Skin epidermis (tissue), 12 donors: Measurements from ENCODE around the gene PLET1.

Source experiments
- H3K27ac ChIP-seq, 21 experiments: fragments of 200-600 bp; sonication (generic) in 11 of 21; one replicate each; pipeline ENCODE4 v1.5.0; 2020; ENCODE audit warnings: mild to moderate bottlenecking in 3 of 21, inconsistent platforms in 2 of 21, moderate library complexity in 2 of 21
- H3K4me3 ChIP-seq, 7 experiments: fragments of 200-600 bp; sonication (generic) in 2 of 7; one replicate each; pipeline ENCODE4 v1.5.0; 2020; ENCODE audit warnings: inconsistent platforms in 2 of 7, mild to moderate bottlenecking in 2 of 7, moderate library complexity in 1 of 7

The PLET1 gene, protein sequence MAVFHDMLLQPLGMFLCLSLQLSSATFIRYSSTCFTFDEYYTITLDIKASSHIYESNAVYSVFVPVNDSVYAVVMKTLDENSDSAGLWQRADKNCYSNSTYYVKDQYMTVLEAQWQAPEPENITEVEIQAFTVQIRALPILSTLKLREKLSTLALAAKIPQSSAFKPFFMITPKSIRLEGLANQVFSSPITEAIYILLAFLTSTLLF

DNA sequence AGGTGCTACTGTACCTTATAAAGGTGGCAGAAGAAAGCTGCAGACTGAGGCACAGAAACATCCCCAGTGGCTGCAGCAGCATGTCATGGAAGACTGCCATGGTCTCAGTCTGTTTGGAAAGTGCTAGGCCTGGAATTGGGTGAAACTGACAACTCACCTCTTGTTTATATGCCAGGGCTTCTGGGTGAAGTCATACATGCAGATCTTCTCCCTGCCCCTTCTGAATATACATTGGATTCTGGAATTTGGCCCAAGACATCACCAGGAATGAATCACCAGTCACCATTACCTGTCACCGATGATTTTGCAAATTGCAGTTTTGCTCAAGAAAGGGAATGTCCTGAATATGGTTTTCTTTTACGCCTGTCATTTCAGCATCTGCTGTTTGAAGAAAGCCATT lies at the start of gene PLET1:
TSS of gene PLET1 (minus strand) at position 371 of the 400 bp plus-strand sequence. CDS start at position 100, 271 bp downstream.
- Histone ChIP-seq H3K27ac (no peak within 1 kb of the TSS), H3K4me3 (no peak within 1 kb of the TSS)

DNA sequence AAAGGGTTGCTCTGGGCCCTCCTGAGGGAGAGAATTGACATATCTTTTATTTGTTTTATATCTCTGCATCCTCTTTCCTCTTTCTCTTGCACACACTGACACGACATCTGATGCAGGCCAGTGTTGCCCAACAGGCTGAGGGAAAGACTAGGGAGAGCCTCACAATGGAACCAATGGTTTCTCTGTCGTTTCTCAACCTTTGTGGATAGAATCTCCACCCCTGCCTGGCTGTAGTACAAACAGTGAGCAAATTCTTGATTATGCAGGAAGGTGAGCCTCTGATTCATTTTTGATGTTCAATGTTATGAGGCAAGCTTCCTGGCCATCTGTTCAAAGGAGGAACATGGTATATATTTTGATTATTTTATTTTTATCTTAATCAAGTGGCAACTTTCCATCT lies 49.8 kb upstream of the PLET1 start:
- Histone ChIP-seq H3K27ac (no peak overlapping the region), H3K4me3 (no peak overlapping the region)

DNA sequence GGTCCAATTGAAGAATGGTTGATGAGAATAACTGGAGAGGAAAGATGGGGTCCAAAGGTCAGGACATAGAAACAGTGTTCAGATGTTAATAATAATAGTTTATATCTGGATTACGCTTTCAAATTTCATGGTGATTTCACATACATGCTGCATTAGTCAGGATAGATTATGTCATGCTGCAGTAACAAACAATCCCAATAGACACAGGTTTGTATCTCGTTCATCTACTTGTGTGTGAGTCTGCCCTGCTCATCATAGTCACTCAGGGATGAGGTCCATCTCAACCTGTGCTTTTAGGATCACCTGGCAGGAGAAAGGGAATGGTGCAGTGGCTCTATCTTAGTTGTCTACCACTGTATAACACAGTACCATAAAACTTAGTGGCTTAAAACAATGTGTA lies 48.0 kb upstream of the PLET1 start:
- no peak overlapping the region for H3K4me3 ChIP-seq

DNA sequence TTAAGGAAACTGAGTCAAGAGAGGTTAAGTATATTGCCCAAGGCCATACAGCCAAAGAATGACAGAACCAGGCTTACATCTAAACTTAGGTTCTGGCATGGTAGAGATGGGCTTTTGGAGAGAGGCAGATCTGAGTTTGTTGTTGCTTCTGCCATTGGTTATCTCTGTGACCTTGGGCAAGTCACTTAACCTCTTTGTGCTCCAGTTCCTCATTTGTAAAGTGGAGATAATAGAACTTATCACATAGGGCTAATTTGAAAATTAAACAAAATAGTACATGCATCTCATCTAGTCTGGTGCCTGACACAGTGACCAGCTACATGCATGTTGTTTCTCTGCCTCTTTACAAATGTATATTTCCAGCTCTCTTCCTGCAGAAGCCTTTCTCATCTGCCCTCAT lies 47.0 kb upstream of the PLET1 start:
- H3K4me3 ChIP-seq = no peak overlapping the region
- no peak overlapping the region for H3K27ac ChIP-seq

More for the DNA sequence above, 48.0 kb upstream of the PLET1 start:
- H3K27ac ChIP-seq = no peak overlapping the region

DNA sequence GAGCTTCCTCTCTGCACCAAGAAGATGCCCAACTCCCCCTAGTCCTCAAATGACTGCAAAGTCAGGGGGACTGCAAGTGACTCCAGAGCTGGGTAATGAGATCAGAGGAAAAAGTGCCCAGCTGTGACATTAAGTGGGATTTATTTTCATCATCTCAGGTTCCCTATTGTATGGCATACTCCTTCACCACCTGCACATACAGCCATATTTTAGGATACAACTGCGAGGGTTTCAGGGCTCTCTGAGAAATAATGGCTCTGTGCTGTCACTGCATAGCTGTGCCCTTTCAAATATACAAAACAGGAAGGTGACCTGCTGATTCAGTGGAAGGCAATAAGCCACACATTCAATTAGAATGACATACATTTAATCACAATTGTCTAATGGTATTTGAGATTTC lies 45.6 kb upstream of the PLET1 start:
- no peak overlapping the region for H3K4me3 ChIP-seq
- H3K27ac ChIP-seq = no peak overlapping the region

DNA sequence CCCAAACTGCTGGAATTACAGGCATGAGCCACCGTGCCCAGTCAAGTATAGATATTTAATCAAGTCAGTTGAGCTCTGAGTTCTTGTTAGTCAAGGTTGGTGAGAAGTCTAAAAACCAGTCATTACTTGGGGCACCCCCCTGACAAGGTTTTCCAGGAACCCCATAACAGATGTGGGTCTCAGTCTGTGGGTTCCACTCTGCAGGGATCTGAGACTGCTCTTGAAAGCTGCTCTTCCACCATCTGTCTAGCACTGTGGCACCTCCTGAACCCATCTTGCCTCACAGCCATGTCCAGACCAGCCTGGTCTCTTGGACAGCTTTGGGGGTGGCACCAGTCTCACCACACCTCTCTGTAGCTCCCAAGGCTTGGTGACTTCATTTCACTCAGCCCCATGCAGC lies 44.3 kb upstream of the PLET1 start:
- no peak overlapping the region for H3K4me3 ChIP-seq
- H3K27ac ChIP-seq = no peak overlapping the region

DNA sequence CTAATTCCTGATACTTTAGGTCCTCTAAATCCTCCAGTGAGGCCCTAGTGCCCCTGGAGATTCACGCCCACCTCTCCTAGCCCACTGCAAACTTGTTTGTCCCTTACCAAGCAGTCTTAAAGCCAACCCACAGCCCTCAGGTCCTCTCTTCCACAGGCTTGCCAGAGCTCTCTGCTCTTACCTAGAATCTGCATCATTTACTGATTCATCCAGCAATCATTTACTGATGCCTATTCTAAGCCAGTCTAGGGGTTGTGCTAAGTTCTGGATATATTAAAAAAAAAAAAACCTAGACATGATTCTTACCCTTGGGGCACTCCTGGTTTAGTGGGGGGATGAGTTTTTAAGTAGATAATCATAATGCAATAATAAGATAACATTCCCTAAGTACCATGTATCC lies 43.0 kb upstream of the PLET1 start:
- Histone ChIP-seq H3K4me3 (no peak overlapping the region), H3K27ac (no peak overlapping the region)

DNA sequence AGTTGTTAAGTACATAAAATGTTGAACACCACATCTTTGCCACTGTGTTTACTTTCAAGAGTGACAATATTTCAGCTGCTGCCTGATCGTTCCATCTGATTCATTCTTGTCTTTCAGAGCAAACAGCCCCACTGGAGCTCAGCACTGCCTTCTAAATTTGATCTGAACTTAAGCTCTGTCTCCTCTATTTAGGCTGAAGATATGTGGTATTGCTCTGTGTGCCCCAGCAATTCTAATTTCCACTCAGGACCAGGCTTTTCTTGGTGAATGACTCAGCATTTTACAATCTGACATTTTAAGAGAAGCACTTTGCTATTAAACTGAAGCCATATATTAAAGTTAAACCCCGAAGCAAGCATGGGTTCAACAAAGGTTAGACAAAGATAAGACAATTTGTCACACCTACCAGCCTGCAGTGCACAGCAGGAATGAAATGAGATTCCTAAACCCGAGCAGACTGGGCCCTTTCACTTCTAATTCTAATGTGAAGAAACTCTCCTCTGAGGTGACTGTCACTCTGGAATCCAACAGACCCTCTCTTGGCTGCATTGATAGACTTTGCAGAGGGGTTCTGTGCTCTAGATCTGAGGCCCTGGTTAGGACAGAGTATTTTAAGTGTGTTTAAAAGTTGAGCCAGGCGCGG lies 41.7 kb upstream of the PLET1 start:
- Histone ChIP-seq H3K27ac (no peak overlapping the region), H3K4me3 (no peak overlapping the region)

DNA sequence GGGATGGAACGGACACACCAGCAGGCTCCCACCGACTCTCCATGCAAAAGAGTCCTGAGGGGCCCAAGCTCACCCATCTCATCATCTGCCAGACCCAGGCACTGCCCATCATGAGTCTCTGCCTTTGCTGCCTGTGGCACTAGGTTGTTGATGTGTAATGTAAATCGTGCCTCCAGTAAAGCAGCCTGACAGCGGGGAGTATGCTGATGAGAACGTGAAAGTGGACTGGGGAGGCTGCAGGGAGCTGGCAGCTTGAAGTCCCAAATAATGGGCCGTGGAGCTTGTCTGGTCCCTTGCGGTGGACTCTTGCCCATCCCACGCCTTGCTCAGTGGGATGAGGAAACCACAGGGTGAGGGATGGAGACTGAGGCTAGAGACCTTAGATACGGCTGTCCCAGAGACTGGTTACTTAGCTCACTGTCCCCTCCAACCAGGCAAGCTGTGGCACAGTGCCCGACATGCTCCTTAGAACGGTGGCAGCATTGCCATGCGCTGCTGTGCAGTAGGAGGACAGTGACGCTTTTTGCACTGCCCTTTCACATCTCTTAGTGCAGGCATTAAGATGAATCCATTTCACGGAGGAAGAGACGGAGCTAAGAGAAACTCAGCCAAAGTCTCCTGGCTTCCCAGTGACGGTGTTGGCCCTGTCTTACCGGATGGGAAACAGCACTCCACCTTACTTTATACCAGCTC lies 39.6 kb upstream of the PLET1 start:
- no peak overlapping the region for H3K27ac ChIP-seq
- no peak overlapping the region for H3K4me3 ChIP-seq

DNA sequence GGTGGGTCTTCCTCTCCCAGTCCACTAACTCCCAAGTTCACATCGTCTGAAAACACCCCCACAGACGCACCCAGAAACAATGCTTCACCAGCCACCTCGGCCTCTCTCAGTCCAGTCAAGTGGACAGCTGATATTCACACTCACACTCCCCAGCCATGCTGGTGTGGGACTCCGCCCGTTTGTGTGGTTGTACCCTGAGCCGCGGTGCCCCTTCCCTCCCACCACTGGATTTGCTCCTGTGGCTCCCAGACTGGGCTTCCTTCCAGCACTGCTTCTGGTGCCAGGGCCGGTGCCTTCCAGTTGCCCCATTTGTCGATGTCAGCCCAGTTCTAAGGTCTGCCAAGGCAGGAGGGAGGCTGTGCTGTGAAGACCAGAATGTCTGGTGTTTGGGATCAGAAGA lies 37.9 kb upstream of the PLET1 start:
- Histone ChIP-seq H3K27ac (no peak overlapping the region), H3K4me3 (no peak overlapping the region)

DNA sequence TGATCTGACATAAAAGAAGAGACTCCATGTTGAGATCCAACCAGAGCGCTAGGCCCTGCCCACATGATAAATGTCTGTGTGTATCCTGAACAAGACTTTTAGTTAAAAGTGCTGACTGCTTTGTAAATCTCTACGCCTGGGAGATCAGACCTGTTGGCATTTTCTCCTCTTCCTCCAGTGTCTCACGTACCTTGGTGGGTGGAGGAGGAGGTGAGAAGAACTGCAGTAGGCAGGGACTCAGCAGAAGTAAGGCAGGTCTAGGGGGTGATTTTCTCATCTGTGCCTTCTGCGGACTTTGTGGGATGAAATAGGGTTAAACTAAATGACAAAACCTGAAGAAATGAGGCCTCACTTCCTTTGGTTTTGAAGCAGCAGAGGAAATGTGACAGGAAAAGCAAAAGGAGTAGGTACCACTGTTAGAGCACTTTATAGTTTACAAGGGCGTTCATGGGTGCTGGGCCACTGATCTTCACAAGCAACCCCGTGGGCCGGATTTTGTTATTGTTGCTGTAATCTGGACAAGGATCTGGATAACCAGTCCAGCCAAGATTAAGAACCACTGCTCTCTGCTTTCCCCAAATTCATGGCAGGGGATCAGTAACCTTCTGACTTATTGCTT lies 36.7 kb upstream of the PLET1 start:
- Histone ChIP-seq H3K4me3 (no peak overlapping the region), H3K27ac (no peak overlapping the region)

DNA sequence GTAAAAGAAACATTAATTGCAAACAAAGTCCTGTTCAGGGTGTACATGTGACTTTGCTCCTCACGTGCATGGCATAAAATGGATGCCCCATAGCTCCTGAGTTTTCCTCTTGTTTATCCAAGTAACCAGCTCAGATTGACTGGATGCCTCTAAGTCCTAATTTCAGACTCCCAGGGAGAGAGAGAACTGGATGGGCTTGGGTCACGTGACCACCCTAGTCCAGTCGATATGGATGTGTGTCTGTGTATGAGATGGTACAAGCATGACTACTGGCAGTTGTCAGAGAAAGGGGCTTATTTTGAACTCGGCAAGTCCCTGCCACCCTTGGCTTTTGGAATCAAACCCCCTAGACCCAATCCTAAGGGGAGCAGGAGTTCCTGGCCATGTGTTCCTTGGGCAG lies 35.4 kb upstream of the PLET1 start:
- Histone ChIP-seq H3K27ac (no peak overlapping the region), H3K4me3 (no peak overlapping the region)

DNA sequence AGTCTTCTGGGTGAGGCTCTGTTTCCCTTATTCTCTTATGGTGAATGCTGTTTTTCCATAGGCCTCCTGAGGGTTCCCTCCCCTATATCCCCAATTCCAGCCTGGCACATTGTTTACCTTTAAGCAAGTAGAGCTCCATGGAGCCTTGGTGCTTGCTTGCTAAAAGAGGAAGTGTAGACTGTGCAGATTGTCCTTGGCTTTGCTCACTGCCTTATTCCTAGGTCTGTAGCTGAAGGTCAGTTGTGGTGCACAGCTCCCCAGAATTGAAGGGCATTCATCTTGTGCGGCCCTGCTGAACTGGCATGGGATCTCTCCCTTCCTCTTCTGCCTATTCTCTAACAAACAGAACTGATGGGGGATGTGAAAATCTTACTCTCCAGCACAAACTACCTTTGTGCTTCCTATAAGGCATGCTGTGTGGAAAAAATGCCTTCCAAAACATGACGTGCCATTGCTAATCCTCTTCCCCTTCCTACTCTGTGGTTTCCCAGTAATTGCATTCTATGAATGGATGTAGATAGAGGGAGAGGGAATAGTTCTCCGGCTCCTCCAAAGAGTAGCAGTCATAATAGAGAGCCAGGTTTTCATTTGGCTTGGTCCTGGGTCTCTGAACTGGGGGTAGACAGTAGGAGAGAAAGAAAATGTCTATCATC lies 34.2 kb upstream of the PLET1 start:
- Histone ChIP-seq H3K27ac (no peak overlapping the region), H3K4me3 (no peak overlapping the region)

DNA sequence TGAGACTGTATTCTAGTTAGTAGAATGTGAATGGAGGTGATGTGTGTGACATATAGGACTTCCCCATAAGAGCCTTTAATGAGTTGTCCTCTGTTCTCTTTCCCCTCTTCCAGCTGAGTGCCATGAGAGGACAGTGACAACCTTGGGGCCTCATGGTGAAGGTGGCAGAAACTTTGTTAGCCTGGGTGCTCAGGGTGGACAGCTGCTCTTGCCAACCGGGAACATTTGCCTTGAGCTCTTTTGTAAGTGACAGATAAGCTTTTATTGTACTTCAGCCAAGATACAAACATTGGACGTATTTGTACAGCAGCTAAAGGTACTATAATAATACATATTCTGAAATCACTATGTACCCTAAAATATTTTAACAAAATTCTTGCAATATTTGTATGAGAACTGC lies 33.0 kb upstream of the PLET1 start:
- peak overlapping the region in 1 of 21 experiments; percentile 40 for H3K27ac ChIP-seq
- no peak overlapping the region for H3K4me3 ChIP-seq

DNA sequence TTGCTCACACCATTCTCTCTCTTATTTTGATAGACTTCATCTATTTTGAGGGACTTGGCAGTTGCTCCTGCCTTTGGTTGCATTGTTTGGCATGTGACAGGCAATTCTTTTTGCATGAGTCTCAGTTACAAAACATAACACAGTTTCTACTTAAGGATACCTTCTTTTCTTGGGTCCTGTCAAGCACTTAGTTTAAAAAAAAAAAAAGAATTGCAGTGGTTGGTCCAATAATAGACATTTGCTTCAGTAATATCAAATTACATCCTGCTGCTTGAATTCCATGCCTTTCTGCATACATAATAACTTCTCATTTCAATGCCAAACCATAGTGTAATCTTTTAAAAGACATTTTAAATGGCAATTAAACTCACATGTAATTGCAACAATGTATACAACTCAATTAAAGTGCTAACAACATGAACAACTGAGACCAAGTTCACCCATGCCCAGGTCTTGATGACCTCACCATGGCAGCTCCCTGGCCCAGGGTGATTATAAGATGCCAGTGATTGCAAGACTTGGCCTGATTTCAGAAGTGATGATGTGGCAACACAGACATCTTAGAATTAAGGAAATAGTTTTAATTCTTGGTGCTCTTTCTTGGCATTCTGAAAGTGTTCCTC lies 32.2 kb upstream of the PLET1 start:
- no peak overlapping the region for H3K4me3 ChIP-seq
- H3K27ac ChIP-seq = peak overlapping the region in 1 of 21 experiments; percentile 40

DNA sequence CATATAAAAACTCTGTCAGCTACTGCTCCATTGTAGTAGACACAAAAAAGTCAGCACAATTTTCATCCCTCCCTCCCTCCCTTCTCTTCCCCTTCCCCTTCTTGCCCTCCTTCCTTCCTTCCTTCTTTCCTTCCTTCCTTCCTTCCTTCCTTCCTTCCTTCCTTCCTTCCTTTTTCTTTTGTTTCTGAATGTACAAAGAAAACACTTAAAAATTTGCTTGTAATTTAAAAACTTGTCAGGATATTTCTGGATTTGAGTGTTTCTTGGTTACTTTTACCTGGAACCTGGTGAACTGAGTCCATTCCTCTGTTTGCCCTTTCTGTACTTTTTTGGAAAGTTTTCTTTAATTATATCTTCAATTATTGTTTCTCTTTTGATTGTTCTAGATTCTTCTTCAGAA lies 31.5 kb upstream of the PLET1 start:
- peak overlapping the region in 1 of 21 experiments; percentile 38 for H3K27ac ChIP-seq

DNA sequence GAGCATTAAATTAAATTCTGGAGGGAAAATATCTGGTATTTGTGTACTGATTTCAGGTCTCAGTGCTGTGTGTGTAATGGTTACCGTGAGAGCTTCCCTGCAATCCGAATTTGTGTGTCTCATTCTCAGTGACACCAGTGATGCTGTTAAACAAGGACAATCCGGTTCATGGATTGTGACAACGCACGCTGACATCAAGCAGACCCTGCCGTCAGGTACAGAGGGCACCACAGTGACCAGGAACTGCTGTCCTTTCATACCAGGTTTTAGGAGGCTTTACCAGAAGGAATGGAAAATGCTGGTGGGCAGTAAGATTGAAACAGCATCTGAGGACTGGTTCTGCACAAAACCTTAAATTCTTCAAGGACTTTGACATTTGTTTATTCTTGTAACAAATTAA lies 30.5 kb upstream of the PLET1 start:
- Histone ChIP-seq H3K27ac (no peak overlapping the region), H3K4me3 (no peak overlapping the region)

More for the DNA sequence above, 31.5 kb upstream of the PLET1 start:
- no peak overlapping the region for H3K4me3 ChIP-seq

DNA sequence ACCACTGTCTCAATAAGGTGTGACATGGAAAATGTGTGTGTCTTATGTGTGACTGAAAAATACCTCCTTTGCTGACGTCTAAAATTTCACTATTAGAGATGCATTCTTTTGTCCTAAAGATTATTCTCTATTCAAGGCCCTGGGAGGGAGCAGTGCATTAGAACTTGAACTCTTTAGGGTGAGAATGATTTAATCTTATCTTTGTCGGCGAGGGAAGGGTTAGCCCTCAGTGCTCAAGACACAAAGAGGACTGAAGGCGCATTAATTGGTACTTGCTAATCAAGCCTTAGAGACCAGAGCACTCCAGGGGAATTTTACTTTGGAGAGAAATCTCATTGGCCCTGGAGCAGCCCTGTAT lies 29.8 kb upstream of the PLET1 start:
- peak overlapping the region; percentile 28 to 43 (median 39) for H3K4me3 ChIP-seq
- peak overlapping the region in 12 of 21 experiments; percentile 6 to 70 (median 50) for H3K27ac ChIP-seq

DNA sequence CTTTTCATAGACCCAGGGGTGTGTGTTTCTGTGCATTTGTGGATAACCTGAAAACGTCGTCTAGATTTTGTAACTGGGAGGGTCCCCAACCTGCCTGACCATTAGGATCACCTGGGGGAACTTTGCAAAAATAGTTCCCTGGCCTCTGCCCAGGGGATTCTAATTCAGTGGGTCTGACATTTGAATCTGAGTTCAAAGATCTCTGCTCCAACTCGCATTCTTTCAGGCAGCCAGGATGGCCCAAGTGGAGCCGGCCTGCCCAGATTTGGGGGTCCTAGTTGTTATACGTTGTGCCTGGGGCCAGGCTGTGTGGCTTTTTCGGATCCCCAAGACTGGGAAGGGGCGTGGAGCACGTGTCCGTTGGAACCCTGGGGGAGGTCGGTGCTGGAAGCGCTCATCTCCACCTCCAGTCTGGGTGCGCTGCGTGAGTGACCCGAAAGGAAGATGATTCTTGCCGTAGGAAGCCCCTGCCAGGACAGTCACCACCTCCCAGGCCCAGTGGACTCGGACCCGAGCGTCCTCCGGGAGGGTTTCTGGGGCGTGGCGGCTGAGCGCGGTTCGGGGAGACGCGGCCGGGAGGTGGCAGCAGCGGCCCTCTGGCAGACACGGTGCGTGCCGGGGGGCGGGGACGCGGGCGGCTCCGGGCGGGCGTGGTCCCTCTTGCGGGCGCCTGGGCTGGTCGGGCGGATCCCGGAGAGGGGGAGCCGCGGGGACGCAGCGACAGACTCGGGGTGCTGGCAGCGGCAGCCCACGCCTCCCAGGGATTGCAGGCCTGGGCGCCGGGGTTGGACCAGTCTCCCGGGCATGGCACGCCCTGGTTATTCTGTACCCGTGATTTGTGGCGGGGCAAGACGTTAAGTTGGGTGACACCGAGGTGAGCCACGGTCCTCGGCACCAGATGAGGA lies 29.2 kb upstream of the PLET1 start:
- Histone ChIP-seq H3K27ac (peak overlapping the region in 12 of 21 experiments; percentile 6 to 70 (median 54)), H3K4me3 (peak overlapping the region; percentile 28 to 43 (median 39))
